Measurements from ENCODE around the gene ATG7. TPM values are rescaled to one million over a fixed set of nuclear protein-coding genes. Genes with fewer than 3 reads are reported as not detected.
"Not testable (repeated sequence)": the region's sequence is repeated elsewhere in the genome, so short reads cannot be mapped to it uniquely, and the experiment has no call there.

Gene ATG7
- total and polyA plus RNA-seq, 10 of the 15 experiments (the other 5 are each of a cell fraction or from before 2014, with no cell fraction given), result 13.5 to 49.5 (median 26.4) TPM

GRCh38 chr3:11570789-11571495 is 298.7 kb downstream of the ATG7 start (continued):
- TF ChIP-seq CUX1 (IDR thresholded peaks at IDR 0.05; ENCODE audit: insufficient replicate concordance, low read depth, low read length) (no peak), SREBF2 (IDR thresholded peaks at IDR 0.05; ENCODE audit: low read length) (no peak), FOS (IDR thresholded peaks at IDR 0.05; ENCODE audit: borderline replicate concordance, extremely low read depth, insufficient read length) (no peak), HDAC2 (IDR thresholded peaks at IDR 0.05) (no peak), GATAD2B (conservative IDR thresholded peaks at IDR 0.05; ENCODE audit: low read depth) (no peak), TCF12 (IDR thresholded peaks at IDR 0.05; ENCODE audit: low read depth, low read length) (no peak)

- ATAC-seq; SMC1A ChIA-PET (ENCODE audit: uncharacterized antibody, unreplicated experiment); H3K36me3 ChIP-seq (ENCODE audit: control insufficient read depth in 2 of 2, insufficient read depth in 2 of 2, low read length in 1 of 2); H2AFZ ChIP-seq (ENCODE audit: control insufficient read depth, low read depth, low read length); DNase-seq (ENCODE audit: low read depth, low spot score); POLR2A ChIA-PET; intact Hi-C loops (cut with micrococcal nuclease; ENCODE audit: unreplicated experiment); H3K9ac ChIP-seq (ENCODE audit: control insufficient read depth, insufficient read depth, low read length); H3K4me2 ChIP-seq (ENCODE audit: control insufficient read depth, insufficient read depth); H3K9me3 ChIP-seq (replicated peaks; ENCODE audit: control insufficient read depth, insufficient read depth, low read length); H3K27me3 ChIP-seq (replicated peaks in 1 of 2; ENCODE audit: control insufficient read depth in 2 of 2, insufficient read depth in 2 of 2, low read length in 1 of 2); H3K4me3 ChIP-seq; RAD21 ChIA-PET (ENCODE audit: unreplicated experiment); H3K4me1 ChIP-seq (ENCODE audit: control insufficient read depth, insufficient read depth, low read length); H4K20me1 ChIP-seq (ENCODE audit: control insufficient read depth, insufficient read depth); BruUV-seq (replicated peaks); CTCF ChIA-PET; in situ Hi-C loops (cut with MboI); H3K79me2 ChIP-seq (ENCODE audit: control insufficient read depth, insufficient read depth, low read length); H3K27ac ChIP-seq (ENCODE audit: control insufficient read depth, insufficient read depth); FAIRE-seq: not testable (repeated sequence)
- WGBS (ENCODE audit: insufficient coverage, insufficient replicate concordance, low lambda C conversion rate, missing lambda C conversion rate), result 93% methylated on average over 11 of the region's 11 CpGs
Observed at GRCh38 chr3:11572660-11573059, 300.5 kb downstream of the ATG7 start.
